HG02588 (cell line): ENCODE results near the gene KDM4B.
"Not testable (repeated sequence)": the region's sequence is repeated elsewhere in the genome, so short reads cannot be mapped to it uniquely, and the experiment has no call there.

Source experiments
- ATAC-seq: cut with Tn5 transposase; IDR thresholded peaks from one replicate; pipeline ENCODE4 v1.9.1; 2021; ENCODE audit warnings: mild to moderate bottlenecking, moderate library complexity; ENCODE audit not compliant: unreplicated experiment

KDM4B gene

DNA sequence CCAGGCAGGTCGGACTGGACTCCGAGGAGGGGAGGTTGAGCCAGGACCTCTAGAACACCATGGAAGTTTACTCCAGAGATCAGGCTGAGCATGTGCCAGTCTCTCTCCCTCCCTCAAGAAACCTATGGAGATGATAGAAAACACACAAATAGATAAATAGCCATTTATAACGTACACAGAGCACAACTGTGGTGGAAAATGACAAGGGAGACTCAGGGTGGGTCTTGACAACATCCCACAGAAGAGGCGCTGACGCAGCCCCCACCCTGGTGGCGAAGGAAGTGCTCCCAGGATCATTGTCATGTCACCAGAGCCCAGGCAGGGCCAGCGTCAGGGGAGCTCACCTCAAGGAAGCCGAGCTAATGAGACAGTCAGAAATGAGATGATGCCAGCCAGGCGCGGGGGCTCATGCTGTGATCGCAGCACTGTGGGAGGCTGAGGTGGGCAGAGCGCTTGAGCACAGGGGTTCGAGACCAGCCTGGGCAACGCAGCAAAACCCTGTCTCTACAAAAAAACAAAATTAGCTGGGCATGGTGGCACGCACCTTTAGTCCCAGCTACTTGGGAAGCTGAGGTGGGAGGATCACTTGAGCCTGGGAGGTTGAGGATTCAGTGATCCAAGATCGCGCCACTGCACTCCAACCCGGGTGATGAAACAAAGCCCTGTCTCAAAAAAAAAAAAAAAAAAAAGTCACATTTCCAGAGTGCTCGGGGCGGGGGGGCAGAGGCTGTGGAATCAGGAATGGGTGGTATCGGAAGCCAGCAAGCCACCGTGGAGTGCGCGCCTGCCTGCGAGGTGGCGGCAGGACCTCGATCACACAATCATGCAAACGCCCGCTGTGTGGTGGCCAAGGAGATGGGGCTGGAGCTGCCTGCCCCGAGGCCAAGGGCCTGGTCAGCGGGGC lies 178.4 kb downstream of the KDM4B start:
- ATAC-seq = no peak

DNA sequence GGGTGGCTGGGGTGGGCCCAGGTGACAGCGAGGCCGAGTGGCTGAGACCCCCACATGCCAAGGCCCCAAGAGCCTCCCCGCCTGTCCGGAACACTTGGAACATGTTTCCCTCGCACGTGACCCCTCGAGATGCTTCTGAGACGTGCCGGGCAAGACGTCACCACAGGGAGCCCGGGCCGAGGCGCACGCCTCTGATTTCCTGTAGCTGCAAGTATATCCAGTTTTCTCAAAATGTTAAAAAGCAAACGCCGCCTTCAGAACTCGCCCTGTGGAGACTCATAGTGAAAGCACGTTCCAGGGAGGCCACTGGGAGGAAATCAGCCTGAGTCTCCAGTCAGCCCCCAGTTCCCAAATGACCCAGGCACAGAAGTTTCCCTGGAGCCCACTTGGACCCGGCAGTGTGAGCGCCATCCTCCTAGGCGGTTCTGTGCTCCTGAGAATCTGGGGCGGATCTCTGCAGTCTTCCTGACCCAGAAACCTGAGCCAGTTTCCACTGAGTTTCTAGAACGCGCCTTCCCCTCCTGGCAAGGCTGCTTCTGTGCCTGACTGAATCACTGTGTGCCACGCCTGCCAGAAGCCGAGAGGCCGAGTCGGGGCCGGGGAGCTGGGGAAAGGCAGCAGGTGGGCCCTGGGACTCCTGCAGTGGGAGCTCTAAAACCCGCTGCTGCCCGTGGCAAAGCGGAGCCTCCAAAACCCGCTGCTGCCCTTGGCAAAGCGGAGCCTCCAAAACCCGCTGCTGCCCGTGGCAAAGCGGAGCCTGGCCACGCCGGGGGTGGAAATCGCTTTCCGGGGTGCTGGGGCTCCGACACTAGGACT lies 179.3 kb downstream of the KDM4B start:
- ATAC-seq = no peak

DNA sequence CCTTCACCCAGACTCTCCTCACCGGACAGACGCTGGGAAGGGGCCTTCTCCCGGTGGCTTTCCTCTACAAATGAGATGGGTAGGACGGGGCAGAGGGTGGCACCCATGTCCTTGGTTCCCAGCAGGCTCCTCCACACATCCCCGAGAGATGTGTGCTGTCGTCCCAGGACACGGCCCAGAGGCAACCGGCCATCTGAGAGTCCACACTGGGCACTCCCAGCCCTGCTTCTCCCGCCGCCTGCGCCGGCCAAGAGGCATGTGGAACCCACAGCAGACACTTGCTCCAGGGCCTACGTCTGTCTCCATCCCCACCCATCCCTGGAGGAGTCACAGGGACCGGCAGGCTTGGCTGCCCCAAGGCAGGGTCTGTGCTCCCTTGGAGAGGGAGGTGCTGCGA lies 179.9 kb downstream of the KDM4B start:
- no peak for ATAC-seq

DNA sequence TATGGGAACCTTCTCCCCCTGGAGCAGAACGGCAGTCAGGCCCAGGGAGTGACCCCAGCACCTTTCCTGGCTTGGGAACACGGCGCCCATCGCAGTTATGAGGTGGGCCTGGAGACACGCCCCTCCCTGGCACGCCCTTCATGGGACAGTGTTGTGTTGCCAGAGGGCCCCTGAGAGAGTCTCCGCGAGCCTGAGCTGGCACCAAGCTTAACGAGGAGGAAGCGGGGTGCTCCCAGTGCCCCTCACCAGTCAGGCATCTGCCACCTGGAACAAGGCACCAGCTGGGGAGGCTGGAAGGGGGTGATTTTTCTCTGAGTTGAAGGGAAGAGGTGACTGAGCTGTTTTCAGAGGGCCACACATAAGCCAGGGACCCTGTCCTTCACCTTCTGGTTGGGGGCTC lies 180.6 kb downstream of the KDM4B start:
- ATAC-seq = no peak

DNA sequence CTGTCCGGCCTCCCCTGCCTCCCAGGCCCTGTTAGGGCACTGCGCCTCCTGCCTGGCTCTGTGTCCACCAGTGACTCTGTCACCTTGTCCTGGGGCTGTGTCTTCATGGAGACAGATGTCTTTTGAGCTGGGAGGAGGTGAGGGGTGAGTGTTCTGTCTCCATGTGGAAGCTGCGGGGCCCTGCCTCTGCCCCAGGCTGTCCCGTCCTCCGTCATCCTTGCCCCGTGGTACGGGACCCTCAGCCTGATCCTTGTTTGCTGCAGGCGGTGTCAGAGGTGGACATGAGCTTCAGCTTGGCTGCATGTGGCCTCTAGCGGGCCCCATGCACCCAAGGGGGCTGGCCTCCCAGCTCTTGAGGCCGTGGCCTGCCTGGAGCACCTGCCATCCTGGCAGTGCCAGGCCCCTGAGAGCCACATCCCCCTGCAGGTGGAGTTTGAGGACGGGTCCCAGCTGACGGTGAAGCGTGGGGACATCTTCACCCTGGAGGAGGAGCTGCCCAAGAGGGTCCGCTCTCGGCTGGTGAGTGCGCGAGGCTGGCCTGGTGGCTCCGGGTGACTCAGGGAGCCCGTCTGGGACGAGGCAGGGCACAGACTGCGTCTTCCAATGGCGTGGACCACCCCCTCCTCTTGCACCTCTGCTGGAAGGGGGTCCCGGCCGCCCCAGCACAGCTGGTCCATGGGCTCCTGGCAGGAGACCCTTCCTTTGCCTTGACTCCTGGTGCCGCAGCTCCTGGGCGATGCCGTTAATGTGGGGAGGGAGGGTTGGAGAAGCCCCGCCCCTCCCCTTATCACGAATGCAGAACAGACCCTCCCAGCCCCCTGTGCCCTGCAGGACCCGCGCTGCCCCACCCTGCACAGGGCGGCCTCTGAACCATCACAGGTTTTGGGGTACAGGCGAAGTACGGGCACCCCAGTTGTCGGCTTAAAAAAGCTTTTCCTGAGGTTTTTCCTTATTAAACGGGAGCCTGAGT lies 181.3 kb downstream of the KDM4B start:
- ATAC-seq = no peak

DNA sequence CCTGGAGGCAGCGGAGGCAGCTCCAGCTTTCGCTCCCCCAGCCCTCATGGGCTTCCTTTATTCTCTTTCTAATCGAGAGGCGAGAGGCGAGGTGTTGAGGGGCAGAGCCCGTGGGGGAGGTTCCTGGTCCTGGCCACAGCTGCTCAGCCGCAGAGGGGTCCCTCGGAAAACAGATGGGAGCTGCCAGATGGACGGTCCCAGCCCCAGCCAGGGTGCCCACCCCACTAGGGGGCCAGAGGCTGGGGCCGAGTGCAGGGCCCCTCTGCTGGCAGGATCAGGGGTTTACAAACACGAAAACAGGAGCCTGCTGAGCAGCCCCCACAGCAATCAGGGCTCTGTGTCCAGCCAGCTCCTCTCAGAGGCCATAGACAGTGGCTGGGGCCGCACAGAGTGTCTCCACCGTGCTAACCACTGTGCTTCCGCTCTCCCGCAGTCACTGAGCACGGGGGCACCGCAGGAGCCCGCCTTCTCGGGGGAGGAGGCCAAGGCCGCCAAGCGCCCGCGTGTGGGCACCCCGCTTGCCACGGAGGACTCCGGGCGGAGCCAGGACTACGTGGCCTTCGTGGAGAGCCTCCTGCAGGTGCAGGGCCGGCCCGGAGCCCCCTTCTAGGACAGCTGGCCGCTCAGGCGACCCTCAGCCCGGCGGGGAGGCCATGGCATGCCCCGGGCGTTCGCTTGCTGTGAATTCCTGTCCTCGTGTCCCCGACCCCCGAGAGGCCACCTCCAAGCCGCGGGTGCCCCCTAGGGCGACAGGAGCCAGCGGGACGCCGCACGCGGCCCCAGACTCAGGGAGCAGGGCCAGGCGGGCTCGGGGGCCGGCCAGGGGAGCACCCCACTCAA lies 182.2 kb downstream of the KDM4B start:
- no peak for ATAC-seq

DNA sequence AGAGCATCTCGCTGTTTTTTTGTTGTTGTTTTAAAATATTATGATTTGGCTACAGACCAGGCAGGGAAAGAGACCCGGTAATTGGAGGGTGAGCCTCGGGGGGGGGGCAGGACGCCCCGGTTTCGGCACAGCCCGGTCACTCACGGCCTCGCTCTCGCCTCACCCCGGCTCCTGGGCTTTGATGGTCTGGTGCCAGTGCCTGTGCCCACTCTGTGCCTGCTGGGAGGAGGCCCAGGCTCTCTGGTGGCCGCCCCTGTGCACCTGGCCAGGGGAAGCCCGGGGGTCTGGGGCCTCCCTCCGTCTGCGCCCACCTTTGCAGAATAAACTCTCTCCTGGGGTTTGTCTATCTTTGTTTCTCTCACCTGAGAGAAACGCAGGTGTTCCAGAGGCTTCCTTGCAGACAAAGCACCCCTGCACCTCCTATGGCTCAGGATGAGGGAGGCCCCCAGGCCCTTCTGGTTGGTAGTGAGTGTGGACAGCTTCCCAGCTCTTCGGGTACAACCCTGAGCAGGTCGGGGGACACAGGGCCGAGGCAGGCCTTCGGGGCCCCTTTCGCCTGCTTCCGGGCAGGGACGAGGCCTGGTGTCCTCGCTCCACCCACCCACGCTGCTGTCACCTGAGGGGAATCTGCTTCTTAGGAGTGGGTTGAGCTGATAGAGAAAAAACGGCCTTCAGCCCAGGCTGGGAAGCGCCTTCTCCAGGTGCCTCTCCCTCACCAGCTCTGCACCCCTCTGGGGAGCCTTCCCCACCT lies 183.3 kb downstream of the KDM4B start:
- no peak for ATAC-seq

DNA sequence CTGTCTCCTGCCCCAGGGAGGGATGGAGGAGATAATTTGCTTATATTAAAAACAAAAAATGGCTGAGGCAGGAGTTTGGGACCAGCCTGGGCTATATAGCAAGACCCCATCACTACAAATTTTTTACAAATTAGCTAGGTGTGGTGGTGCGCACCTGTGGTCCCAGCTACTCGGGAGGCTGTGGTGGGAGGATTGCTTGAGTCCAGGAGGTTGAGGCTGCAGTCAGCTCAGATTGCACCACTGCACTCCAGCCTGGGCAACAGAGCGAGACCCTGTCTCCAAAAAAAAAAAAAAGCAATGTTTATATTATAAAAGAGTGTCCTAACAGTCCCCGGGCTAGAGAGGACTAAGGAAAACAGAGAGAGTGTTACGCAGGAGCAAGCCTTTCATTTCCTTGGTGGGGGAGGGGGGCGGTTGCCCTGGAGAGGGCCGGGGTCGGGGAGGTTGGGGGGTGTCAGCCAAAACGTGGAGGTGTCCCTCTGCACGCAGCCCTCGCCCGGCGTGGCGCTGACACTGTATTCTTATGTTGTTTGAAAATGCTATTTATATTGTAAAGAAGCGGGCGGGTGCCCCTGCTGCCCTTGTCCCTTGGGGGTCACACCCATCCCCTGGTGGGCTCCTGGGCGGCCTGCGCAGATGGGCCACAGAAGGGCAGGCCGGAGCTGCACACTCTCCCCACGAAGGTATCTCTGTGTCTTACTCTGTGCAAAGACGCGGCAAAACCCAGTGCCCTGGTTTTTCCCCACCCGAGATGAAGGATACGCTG lies 184.0 kb downstream of the KDM4B start:
- ATAC-seq = no peak

DNA sequence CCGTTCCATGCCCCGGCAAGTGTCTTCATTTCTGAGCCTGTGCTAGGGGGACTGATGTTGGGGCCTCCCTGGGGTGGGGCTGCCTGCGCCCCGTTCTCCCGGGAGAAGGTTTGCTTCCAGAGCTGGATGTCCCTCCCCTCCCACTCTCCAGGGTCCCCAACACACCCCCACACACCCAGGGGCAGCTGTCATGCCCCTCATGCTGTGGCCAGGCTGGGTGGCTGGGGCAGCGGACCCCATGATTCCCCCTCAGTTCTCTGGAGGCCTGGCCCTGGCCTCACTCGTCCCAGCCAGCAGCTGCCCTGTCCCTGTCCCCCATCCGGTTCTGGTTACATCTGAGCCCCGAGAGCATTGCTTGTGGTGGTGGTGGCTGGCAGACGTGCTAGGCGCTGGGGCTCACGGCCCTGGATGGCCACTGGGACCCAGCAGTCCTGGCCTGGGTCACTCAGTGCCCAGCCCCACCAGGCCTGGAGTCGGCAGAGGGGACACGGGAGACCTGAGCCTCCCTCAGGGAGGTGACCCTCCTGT lies 184.8 kb downstream of the KDM4B start:
- ATAC-seq = no peak

DNA sequence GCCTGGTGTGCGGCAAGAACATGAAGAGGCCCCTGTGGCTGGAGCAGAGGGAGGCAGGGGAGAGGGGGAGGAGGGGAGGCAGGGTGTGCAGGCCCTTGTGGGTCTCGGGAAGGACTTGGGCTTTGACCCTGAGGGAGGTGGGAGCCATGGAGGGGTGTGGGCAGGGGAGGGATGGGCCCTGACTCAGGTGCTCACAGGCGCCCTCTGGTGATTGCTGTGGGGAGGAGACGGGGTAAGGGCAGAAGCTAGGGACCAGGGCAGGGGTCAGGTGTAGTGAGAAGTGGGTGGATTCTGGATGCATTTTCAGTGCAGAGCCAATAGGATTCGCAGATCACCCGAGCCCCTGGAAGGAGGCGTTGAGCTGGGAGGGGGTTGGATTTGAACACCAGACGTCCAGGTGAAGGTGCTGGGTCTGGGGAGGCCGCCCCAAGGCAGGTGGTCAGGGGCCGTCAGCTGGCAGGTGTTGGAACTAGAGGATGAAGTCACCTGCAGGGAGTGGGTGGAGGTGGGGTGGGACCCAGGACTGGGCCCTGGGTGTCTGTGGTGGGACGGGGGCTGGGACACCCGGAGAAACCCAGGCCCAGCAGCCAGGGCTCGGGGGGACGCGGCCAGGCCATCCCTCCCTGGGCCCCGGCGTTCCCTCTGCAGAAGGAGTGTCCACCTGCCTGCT lies 185.4 kb downstream of the KDM4B start:
- ATAC-seq = no peak

DNA sequence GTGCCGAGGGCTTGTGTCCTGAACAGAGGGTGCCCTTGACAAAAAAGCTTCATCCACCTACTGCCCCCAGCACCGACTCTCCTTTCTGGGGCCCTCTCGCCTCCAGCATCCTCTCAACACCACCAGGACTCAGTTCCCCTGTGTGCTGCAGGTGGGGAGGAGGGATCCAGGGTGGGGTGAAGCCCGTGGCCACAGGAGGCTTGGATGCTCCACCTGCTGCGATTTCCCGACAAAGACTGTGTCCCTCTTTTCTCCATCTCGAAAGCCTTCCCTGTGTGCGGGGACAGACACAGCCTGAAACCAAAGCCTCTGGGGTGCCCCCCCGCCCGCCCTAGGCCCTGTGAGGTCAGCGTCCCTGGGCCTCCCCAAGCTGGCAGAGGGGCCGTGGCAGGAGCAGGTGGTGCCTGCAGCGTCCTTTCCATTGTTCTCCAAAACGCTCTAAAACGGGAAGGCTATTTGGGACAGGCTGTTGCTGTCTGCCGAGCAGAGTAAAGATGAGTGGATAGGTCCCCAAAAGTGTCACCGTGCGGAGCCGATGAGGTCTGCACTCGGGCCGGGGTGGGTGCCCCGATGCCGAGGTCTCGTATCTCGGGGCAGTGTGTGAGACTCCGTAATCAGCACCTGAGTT lies 186.0 kb downstream of the KDM4B start:
- no peak for ATAC-seq

DNA sequence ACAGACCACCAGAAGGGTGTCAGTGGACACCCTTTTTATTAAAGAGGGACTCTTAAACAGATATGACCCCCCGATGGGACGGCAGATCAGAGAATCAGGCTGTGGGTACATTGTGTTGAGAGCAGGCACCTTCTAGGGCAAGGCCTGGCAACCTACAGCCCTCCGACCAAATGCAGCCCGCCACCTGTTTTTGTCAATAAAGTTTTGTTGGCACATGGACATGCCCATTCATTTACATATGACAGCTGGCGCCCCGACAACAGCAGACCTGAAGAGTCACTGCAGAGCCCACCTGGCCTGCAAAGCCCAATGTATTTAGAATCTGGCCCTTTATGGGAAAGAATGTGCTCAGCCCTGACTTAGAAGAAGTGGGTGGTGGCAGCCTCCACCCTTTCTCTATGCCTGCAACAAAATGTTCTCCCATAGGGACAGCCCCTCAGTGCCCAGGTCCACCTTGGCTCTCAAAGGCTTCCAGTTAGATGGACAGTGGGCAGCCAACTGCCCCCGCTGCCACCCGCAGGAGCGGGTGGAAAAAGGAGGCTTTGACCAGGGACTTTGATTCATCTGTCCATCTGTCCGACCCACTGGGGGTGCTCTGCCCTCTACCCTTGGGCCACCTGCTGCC lies 186.8 kb downstream of the KDM4B start:
- ATAC-seq = no peak

DNA sequence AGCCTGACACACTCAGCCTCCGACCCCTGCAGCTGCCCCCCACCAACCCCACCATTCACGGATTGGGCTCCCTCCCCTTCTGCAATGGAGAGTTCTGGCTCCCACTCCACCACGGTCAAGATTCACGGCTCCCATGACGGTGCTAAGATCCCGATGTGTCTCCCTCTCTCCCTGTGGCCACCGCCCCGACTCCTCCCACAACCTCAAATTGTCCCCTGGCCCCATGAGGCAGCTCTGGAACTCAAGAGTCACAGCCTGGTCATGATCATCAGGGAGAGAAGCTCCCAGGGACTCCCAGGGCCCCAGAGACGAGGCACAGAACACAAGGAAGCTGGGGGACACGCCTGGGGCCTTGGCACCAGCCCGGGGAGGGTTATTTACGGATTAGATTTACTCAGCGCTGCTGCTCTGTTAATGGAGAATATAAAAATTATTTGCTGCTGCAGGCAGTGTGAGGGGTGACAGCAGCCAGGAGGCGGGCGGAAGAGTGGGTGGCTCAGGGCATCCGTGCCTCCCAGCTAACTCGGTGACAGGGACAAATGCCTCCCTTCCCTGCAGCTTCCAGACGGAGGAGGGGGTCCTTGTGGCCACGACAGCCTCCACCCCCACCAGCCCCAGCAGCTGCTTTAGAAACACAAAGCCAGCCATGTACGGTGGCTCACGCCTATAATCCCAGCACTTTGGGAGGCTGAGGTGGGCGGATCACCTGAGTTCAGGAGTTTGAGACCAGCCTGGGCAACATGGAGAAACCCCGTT lies 187.5 kb downstream of the KDM4B start:
- no peak for ATAC-seq

DNA sequence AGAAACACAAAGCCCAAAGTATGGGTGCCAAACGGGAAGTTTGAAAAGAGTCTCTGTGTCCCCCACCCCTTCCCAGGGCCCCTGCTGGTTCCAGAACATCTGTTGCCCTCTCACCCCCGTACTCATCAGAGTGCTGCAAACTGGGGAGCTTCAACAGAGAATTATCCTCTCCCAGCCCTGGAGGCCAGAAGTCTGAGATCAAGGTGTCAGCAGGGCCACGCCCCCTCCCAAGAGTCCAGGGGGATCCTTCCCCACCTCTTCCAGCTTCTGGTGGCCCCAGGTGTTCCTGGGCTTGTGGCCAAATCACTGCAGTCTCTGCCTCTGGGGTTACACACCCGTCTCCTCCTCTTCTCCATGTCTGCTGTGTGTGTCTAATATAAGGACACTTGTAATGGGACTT lies 188.3 kb downstream of the KDM4B start:
- no peak for ATAC-seq

DNA sequence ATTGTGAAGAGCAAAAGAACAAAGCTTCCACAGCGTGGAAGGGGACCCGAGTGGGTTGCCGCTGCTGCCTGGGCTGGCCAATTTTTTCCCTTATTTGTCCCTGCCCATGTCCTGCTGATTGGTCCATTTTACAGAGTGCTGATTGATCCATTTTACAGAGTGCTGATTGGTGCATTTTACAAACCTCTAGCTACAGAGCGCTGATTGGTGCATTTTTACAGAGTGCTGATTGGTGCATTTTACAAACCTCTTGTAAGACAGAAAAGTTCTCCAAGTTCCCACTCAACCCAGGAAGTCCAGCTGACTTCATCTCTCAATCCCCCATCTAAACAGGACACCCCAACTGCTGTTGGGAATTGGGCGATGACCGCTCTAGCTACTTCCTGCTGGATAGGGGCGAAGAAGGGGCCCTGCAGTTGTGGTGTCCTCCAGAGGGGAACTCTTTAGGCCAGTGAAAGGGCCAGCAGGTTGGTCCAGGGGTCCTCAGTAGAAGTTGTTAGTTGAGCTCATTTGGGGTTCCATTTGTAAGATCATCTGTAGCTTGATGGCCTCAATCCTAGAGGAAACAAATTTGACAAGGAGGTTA lies 189.7 kb downstream of the KDM4B start:
- ATAC-seq = not testable (repeated sequence)
